ENCODE results near the gene TBC1D3I.

The TBC1D3I gene

DNA sequence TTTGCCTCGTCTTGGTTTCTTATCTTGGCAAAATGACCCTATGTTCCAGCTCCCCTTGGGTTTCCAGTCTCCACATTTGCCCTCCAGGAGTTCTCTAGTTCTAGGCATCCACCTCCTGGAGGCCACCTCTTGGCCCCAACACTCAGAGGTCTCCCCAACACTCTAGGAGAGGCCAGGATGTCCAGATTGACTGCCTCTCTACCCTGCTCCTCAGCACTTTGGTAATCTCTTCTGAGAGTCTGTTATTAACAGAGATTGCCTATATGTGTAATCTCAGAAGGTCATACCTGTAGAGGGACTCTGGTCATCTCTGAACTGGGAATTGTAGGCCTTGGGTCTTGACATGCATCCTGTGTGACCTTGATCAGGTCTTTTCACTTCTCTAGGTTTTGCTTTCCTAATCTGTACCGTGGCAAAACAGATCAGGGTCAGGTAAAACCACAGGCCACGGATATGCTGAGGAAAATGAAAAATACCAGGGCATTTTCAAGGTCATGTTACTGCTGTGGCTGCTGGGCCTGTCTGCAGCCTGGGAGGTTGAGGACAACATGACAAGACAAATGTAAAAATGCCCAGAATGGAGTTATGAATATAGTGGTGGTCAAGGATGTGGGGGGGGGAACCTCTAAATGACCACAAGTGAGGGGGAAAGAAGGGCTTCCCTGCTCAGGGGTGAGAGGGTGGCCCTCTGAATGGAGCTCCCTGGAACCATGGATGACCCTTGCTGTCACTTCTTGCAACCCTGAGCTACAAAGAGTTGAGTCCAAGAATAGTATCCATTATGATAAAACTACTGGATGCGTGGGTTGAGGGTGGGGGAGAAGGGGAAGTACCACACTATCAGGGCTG is 58.5 kb downstream of the TBC1D3I start:
- no peak for DNase-seq

GRCh38 chr17:36204724-36205500 is 59.5 kb downstream of the TBC1D3I start:
- no peak for DNase-seq
